HG03025 (cell line): Measurements from ENCODE around the gene FKBP2.

Experiments
- ATAC-seq: cut with Tn5 transposase; IDR thresholded peaks from one replicate; pipeline ENCODE4 v1.9.1; 2021; ENCODE audit warnings: mild to moderate bottlenecking, moderate library complexity; ENCODE audit not compliant: unreplicated experiment, low FRiP score

FKBP2 gene

GRCh38 chr11:64246871-64247728 lies 6.2 kb downstream of the FKBP2 start, which contains the start of gene PPP1R14B:
Gene PPP1R14B (minus strand): TSS chr11:64246943. CDS start chr11:64246673, 270 bp downstream.
- peak; percentile 37 for ATAC-seq

- peak; percentile 3 for ATAC-seq
These were observed 7.0 kb downstream of the FKBP2 start for GRCh38 chr11:64247729-64248531.

- ATAC-seq: no peak
These were observed 7.7 kb downstream of the FKBP2 start for GRCh38 chr11:64248578-64248977.

- no peak for ATAC-seq
These were observed 8.1 kb downstream of the FKBP2 start for GRCh38 chr11:64249038-64249437.

- no peak for ATAC-seq
These were observed 8.9 kb downstream of the FKBP2 start for GRCh38 chr11:64249563-64250414.

GRCh38 chr11:64250415-64251015 lies 9.6 kb downstream of the FKBP2 start:
- no peak for ATAC-seq

GRCh38 chr11:64251016-64251752 lies 10.3 kb downstream of the FKBP2 start, which contains the start of gene PLCB3:
Gene PLCB3 (plus strand): TSS chr11:64251530. CDS start chr11:64251650, 120 bp downstream.
- ATAC-seq: no peak

- ATAC-seq: no peak
These were observed 10.8 kb downstream of the FKBP2 start for GRCh38 chr11:64251753-64252002.

GRCh38 chr11:64252003-64252872 lies 11.3 kb downstream of the FKBP2 start:
- no peak for ATAC-seq

- no peak for ATAC-seq
These were observed 12.1 kb downstream of the FKBP2 start for GRCh38 chr11:64253043-64253442.

- no peak for ATAC-seq
These were observed 12.6 kb downstream of the FKBP2 start for GRCh38 chr11:64253481-64253880.

- no peak for ATAC-seq
These were observed 13.4 kb downstream of the FKBP2 start for GRCh38 chr11:64254326-64254725.

GRCh38 chr11:64255135-64256128 lies 14.5 kb downstream of the FKBP2 start:
- ATAC-seq: no peak

GRCh38 chr11:64256300-64256699 lies 15.4 kb downstream of the FKBP2 start:
- ATAC-seq: no peak

GRCh38 chr11:64258356-64258755 lies 17.5 kb downstream of the FKBP2 start:
- no peak for ATAC-seq

GRCh38 chr11:64258946-64259532 lies 18.1 kb downstream of the FKBP2 start:
- no peak for ATAC-seq

GRCh38 chr11:64259533-64260067 lies 18.7 kb downstream of the FKBP2 start:
- ATAC-seq: no peak
